HG03045 (cell line): ENCODE results near the gene RPL14.
"Not testable (repeated sequence)": the region's sequence is repeated elsewhere in the genome, so short reads cannot be mapped to it uniquely, and the experiment has no call there.

Source experiments
- ATAC-seq: cut with Tn5 transposase; IDR thresholded peaks from one replicate; pipeline ENCODE4 v1.9.1; 2021; ENCODE audit warnings: mild to moderate bottlenecking, moderate library complexity; ENCODE audit not compliant: unreplicated experiment

RPL14 gene

GRCh38 chr3:40456940-40457823, at the start of gene RPL14:
RPL14 (plus strand) TSS chr3:40457339; CDS start chr3:40457472, 133 bp downstream.
- peak; percentile 74 for ATAC-seq

- no peak for ATAC-seq
Measured at GRCh38 chr3:40407611-40408010, 49.5 kb upstream of the RPL14 start.

- ATAC-seq, result no peak
Measured at GRCh38 chr3:40414270-40414669, 42.9 kb upstream of the RPL14 start.

GRCh38 chr3:40417845-40418543, 39.1 kb upstream of the RPL14 start:
- ATAC-seq, result no peak

- no peak for ATAC-seq
Measured at GRCh38 chr3:40422861-40423260, 34.3 kb upstream of the RPL14 start.

- ATAC-seq, result no peak
Measured at GRCh38 chr3:40427045-40427669, 30.0 kb upstream of the RPL14 start.

GRCh38 chr3:40432793-40433192, 24.3 kb upstream of the RPL14 start:
- ATAC-seq, result no peak

- ATAC-seq, result no peak
Measured at GRCh38 chr3:40437889-40438288, 19.2 kb upstream of the RPL14 start.

GRCh38 chr3:40445062-40445461, 12.1 kb upstream of the RPL14 start:
- no peak for ATAC-seq

GRCh38 chr3:40445880-40446279, 11.3 kb upstream of the RPL14 start:
- no peak for ATAC-seq

- ATAC-seq, result no peak
Measured at GRCh38 chr3:40450438-40450837, 6.7 kb upstream of the RPL14 start.

- no peak for ATAC-seq
Measured at GRCh38 chr3:40451551-40451950, 5.6 kb upstream of the RPL14 start.

GRCh38 chr3:40452057-40452456, 5.1 kb upstream of the RPL14 start:
- no peak for ATAC-seq

GRCh38 chr3:40452562-40452875, 4.6 kb upstream of the RPL14 start:
- ATAC-seq, result no peak

GRCh38 chr3:40452876-40453730, 4.0 kb upstream of the RPL14 start:
- peak; percentile 95 for ATAC-seq

GRCh38 chr3:40453933-40454332, 3.2 kb upstream of the RPL14 start:
- no peak for ATAC-seq

- ATAC-seq, result no peak
Measured at GRCh38 chr3:40455328-40455727, 1.8 kb upstream of the RPL14 start.

- no peak for ATAC-seq
Measured at GRCh38 chr3:40456279-40456939, 730 bp upstream of the RPL14 start.

- no peak for ATAC-seq
Measured at GRCh38 chr3:40458473-40458872, 1.3 kb downstream of the RPL14 start.

GRCh38 chr3:40460481-40460880, 3.3 kb downstream of the RPL14 start:
- ATAC-seq, result not testable (repeated sequence)
